NCI-H2196 (cell line): Measurements from ENCODE around the gene STOML2.

ENCODE experiments used
- DNase-seq: peaks from one replicate; lab custom pipeline; 2025; ENCODE audit not compliant: unreplicated experiment; lab: John Stamatoyannopoulos, UW

The STOML2 gene

GRCh38 chr9:35072461-35073278 is 30.3 kb downstream of the STOML2 start, which contains the start of gene VCP:
Gene VCP (minus strand): TSS chr9:35072625. CDS start chr9:35072353, 272 bp downstream.
- peak; percentile 98 for DNase-seq

DNA sequence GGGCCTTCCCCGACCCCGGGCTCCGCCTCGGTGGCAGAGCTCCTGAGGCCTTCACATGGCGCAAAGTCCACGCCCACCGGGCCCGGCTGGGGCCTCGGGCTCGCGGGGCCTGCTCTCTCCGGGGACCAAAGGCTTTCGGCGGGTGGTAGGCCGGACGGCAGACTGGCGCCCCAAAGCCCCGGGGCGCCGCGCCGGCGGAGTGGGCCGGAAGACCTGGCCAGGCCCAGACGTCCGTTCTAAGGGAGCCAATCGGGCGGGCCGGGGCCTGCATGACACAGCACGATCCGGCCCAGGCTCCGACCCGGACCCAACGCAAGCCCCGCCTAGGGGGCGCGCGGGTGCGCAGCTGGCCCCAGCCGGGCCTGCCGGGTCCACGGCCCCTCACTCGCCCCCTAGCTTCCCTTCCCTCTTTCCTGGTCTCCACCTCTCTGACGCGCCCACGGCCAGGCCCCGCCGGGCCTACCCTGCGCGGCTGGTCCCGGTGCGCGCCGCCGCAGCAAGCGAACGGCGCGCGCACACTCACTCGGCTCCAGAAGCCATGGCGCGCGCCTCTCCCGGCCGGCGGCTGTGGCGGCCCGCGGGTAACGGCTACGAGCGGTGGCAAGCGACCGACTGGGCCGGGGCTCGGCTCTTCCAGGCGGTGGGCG is 31.0 kb downstream of the STOML2 start:
- DNase-seq = peak; percentile 82

DNA sequence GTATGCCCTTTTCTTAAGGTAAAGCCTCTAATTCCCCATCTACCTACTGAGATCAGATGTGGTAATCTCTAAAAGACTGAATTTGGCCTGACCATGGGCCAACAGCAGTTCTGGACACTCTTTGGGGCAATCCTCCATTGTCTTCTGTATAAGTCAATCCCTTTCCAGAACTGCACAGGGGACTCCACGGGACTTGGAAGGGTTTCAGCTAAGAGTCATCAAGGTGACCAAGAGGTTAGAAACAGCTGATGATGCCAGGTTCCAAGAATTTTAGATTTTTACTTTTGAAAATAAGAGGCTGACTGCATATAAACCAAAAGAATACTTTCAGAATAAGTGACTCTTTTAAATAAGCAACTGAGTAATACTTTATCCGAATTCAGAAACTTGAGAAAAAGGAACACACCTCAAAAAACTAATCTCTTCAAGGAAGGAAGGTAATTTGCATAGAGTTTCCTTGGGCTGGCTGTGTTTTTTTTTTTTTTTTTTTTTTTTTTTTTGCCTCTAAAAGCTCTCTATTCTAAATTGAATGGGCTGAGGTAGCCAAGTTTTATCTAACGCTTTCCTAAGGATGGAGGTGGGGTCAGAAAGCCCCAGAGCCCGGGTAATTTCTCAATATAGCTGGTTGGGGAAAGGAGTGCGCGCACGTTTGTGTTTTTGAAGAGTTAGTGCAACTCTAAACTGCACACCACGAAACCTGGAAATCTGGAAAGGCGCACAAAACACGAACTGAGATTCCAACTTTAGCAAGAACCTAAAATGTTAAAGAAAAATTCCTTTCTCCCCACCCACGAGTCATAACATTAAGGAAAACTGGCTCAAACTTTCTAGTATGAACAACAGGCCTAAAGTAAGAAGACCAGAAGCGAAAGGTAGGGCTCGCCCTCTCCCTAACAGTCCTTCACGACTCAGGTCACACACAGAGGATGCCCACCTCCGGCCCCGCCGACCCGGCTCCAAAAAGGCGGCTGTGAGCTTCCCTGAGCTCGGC is 31.8 kb downstream of the STOML2 start:
- DNase-seq = no peak

GRCh38 chr9:35069020-35069419 is 33.9 kb downstream of the STOML2 start:
- DNase-seq = no peak

GRCh38 chr9:35067056-35067455 is 35.9 kb downstream of the STOML2 start:
- no peak for DNase-seq

DNA sequence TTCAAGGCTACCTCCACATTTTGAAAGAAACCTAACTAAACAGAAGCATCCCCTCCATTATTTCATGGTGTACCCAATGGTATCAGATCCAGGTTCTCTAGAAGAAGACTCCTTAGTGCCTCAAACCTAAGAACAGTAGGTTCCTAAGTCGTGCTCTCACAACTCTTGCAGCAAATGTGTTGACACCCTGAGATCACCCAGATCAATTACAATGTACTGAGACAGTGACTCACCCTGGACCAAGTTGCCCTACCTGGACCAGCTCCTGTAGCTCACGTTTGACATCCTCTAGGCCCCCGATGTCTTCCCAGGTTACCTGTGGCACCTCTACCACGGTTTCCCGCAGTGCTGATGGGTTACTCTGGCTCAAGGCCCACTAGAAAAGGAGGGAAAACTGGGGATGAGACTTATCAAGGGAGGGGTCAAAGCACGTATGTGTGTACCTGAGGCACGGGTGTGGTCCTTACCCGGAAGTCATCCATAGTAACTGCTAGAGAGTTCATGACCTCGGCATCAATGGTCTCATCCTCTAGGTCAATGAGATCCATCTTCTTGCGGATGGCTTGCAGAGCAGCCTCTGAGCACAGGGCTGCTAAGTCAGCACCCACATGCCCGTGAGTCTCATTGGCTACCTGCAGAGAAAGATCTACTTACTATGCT is 42.3 kb downstream of the STOML2 start:
- no peak for DNase-seq

DNA sequence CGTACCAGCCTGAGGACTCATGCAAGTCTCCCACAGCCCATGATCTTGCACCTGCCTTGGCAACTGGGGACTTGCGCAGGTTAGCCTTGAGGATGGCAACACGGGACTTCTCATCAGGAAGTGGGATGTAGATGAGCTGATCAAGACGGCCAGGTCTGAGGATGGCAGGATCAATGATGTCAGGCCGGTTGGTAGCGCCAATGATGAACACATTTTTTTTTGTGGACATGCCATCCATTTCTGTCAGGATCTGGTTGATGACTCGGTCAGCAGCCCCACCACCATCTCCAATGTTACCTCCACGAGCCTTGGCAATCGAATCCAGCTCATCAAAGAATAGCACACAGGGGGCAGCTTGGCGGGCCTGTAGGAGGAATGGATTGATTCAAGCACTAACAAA is 43.5 kb downstream of the STOML2 start:
- DNase-seq = no peak

GRCh38 chr9:35057271-35057620 is 45.7 kb downstream of the STOML2 start:
- no peak for DNase-seq

DNA sequence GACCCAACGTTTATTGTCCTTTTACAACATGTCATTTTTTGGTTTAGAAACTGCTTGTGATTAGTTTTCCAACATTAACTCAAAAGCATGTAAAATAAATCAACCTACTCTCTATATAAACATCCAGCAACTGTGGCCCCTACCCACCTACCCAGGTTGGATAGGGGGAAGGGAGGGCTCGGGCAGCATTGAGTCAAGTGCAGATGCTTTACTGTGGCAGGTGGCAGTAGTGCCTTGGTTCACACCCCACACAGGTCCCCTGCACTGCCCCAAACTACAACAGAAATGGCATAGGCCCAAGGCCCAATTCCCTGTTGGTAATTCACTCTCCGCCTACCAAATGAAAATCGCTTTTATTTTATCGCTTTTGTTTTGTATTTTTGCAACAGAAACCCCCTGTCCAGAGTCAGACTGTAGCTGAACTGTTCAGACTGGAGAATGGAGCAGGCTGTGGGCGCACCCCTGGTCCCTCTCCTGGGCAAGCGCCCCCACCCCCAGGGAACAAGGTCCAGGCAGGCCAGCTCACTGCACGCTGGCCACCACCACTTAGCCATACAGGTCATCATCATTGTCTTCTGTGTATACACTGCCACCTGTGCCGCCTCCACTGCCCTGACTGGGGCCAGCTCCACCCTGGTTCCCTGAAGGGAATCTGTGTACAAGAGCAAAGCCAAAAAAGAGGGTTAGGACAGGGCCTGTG is 46.2 kb downstream of the STOML2 start:
- no peak for DNase-seq

GRCh38 chr9:35054871-35055644 is 47.9 kb downstream of the STOML2 start:
- no peak for DNase-seq

DNA sequence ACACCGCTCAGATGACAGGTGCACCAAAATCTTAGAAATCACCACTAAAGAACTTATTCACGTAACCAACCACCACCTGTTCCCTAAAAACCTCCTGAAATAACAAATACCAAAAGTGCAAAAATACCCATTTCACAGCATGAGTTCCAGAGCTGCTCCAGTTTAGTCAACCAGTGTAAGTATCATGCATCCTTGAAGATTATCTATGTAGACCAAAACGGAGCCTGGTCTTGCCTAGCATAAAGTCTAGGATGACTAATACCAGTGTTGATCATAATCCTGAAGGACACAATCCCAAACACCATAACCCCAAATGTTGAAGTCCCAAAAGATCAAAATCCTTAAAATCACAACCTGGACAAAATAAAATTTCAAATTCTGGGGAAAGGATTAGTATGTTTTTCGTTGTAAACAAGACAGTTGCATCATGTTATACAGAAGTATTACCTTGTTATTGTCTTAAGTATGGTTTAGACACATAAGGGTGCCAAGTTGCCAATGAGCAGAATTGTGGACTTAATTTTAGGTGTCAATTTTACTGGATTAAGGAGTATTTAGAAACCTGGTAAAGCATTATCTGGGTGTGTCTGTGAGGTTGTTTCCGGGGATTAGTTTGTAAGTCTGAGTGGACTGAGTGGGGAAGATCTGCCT is 48.6 kb downstream of the STOML2 start:
- no peak for DNase-seq

GRCh38 chr9:35051069-35051967 is 51.6 kb downstream of the STOML2 start:
- peak; percentile 55 for DNase-seq
